GM19099 (cell line): ENCODE data around the gene ABCD1.

Experiments
- POLR2A ChIP-seq: IDR thresholded peaks from 3 replicates; pipeline ENCODE4 v1.6.1; 2011; ENCODE audit warnings: low read depth; ENCODE audit not compliant: insufficient read length; ENCODE audit errors: extremely low read depth

Gene ABCD1

DNA sequence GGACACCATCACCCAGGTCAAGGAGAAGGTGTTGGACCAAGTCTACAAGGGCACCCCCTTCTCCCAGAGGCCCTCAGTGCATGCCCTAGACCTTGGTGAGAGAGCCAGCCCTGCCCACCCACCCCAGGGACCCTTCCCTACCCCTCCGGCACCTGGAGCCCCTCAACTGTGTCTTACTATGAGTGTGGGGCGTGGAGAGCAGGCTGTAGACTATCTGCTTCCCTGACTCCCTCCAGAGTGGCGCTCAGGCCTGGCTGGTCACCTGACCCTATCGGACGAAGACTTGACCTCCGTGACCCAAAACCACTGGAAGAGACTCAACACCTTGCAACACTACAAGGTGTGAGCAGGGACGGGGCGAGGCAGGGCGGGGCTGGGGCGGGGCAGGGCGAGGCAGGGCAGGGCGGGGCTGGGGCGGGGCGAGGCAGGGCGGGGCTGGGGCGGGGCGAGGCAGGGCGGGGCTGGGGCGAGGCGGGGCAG, 51.5 kb downstream of the ABCD1 start:
- no peak for TF ChIP-seq POLR2A

DNA sequence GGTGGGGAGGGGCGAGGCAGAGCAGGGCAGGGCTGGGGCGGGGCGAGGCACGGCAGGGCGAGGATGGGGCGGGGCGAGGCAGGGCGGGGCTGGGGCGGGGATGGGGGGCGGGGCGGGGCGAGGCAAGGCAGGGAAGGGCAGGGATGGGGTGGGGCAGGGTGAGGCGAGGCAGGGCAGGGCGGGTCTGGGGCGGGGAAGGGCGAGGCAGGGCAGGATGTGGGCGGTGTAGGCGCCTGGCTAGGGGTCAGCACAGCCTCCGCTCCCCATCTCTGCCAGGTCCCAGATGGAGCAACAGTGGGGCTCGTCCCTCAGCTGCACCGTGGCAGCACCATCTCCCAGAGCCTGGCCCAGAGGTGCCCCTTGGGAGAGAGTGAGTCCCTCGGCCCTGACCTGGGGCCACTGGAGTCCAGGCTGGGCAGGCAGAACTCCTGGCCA, 52.0 kb downstream of the ABCD1 start:
- no peak for TF ChIP-seq POLR2A

DNA sequence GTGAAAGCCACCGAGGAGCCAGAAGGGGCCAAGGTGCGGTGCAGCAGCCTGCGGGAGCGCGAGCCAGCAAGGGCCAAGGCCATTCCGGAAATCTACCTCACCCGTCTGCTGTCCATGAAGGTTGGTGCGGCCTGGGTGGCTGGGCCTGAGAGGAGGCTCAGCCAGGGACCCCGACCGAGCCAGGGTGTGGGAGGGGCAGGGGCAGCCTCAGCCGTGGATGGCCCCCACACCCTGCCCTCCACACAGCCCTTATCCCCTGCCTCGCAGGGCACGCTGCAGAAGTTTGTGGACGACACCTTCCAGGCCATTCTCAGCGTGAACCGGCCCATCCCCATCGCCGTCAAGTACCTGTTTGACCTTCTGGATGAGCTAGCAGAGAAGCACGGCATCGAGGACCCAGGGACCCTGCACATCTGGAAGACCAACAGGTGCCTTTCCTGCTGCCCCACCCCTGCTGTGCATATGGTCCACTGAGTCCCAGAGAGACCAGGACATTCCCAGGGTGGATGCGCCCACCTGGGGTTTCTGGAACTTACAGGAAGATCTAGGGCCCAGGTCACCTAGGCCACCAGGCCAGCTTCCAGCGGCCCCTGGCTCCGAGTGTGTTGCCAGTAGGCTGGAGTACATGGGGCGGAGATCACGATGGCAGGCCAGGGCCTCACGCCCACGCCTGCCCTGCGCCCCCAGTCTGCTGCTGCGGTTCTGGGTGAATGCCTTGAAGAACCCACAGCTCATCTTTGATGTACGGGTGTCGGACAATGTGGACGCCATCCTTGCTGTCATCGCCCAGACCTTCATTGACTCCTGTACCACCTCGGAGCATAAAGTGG, 52.8 kb downstream of the ABCD1 start:
- no peak for TF ChIP-seq POLR2A

DNA sequence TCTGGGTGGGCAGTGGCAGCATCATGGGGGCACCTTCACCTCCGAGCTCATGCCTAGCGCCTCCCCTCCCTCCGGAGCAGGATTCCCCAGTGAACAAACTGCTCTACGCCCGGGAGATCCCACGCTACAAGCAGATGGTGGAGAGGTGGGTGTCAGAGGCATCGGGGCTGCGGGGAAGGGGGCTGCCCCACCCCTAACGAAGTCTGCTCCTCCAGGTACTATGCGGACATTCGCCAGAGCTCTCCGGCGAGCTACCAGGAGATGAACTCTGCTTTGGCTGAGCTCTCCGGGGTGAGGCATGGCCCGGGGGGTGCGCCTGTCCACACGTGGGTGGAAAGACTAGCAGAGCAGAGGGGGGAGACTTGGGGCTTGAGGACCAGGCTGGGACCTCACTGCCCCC, 53.5 kb downstream of the ABCD1 start:
- no peak for TF ChIP-seq POLR2A

DNA sequence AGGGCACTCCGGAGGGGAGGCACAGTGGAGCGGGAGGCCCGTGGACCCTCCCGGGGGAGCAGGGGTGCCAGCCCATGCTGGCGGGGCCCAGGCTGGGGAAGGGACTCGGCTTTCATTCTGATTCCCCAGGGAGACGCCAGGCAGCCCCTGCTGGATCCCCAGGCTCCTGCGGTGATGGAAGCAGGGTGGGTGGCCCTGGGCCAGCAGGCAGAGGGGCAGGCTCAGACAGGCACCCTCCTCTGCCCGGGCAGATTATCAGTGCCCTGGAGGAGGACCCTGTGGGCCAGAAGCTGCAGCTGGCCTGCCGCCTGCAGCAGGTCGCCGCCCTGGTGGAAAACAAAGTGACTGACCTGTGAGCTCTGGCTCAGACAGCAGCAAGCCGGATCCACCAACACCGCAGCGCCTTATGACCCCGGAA, 54.0 kb downstream of the ABCD1 start:
- no peak for TF ChIP-seq POLR2A

GRCh38 chrX:153779891-153780677, 55.4 kb downstream of the ABCD1 start:
- TF ChIP-seq POLR2A = no peak

- no peak for TF ChIP-seq POLR2A
These were observed 56.2 kb downstream of the ABCD1 start, which contains the start of gene SRPK3 for GRCh38 chrX:153780678-153781427. SRPK3 (plus strand) TSS chrX:153781041; CDS start chrX:153781087, 46 bp downstream.

DNA sequence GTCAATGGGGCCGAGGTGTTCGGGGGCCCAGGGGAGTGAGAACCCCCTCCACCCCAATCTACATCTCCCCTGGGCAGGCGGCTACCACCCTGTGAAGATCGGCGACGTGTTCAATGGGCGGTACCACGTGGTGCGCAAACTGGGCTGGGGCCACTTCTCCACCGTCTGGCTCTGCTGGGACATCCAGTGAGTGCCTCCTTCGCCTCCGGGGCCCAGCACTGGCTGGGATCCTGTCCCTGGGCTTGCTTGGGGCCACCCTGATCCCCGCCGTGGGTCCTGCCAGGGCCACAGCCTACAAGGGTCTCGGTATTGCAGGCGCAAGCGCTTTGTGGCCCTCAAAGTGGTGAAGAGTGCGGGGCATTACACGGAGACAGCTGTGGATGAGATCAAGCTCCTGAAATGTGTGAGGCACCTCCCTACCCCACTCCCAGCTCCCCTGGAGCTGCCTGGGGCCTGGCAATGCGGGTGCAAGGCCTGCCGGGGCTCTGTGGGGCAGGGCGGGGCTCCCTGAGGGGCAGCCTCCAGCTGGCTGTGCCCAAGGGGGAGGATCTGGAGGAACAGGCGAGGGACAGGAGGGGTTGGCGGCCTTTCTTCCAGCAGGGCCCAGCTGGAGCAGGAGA, 56.9 kb downstream of the ABCD1 start:
- TF ChIP-seq POLR2A = no peak

- TF ChIP-seq POLR2A = no peak
These were observed 57.7 kb downstream of the ABCD1 start for GRCh38 chrX:153782313-153782712.

GRCh38 chrX:153782871-153783270, 58.2 kb downstream of the ABCD1 start:
- no peak for TF ChIP-seq POLR2A

DNA sequence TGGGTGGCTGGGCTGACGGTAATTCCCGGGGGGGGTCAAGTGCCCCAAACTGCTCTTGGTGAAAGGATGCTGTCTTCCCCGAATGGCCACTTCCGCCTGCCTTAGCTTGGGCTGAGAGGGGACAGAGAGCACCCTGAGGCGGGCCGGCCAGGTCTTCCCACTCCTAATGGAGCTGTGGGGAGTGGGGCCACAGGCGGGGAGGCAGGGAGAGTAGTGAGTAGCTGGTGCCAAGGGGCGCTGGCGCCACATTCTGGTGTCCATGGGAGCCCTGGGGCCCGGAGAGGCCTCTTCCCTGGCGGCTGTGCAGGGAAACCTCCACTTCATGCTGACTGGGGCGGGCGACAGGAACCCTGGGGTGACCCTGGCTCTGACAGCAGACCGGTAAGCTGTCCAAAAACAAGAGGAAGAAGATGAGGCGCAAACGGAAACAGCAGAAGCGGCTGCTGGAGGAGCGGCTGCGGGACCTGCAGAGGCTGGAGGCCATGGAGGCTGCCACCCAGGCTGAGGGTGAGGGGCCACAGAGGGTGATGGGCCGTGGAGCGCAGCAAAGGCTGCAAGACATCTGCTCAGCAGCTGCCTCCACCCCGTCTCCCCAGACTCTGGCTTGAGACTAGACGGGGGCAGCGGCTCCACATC, 58.8 kb downstream of the ABCD1 start:
- TF ChIP-seq POLR2A = no peak

- TF ChIP-seq POLR2A = no peak
These were observed 59.8 kb downstream of the ABCD1 start for GRCh38 chrX:153784325-153784967.

- no peak for TF ChIP-seq POLR2A
These were observed 62.0 kb downstream of the ABCD1 start for GRCh38 chrX:153786669-153787068.

DNA sequence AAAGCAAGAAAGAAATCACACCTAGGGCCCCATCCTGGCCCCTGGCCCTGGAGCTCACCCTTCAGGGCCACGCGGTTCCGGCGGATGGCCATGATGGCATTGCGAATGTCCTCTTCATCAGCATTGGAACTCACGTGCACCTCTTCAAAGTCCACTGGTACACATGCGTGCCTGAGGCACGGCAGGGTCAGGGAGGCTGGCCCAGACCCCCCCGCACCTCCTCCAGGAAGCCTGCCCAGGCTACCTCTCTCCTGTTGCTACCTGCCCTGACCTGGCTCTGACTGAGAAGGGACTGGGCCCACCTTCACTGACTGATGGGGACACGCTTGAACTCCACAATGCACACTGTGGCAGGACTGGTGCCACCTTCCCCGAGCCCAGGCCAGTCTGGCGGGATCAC, 65.0 kb downstream of the ABCD1 start:
- TF ChIP-seq POLR2A = no peak

GRCh38 chrX:153791104-153791852, 66.6 kb downstream of the ABCD1 start:
- TF ChIP-seq POLR2A = no peak
